ENCODE measurements around the gene ADGRV1.
"Not testable (repeated sequence)": the region's sequence is repeated elsewhere in the genome, so short reads cannot be mapped to it uniquely, and the experiment has no call there.

The ADGRV1 gene

DNA sequence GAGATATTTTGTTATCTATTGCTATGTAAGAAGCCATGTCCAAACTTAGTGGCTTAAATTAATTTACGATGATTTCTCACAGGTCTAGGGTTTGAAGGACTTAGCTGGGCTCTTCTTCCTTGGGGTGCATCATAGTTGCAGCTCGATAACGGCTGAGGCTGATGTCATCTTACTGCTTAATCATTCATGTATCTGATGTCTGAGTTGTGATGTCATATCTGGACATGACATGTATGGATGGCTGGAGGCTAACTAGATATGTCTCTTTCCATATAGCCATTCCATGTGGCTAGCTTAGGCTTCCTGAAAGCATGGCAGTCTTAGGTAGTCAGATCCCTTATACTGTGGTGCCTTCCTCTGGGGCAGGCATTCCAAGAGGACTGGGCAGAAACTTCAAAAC is 31.6 kb downstream of the ADGRV1 start:
- no peaks in the 10 kb centered on the region for H3K4me1 ChIP-seq (ENCODE audit: control insufficient read depth in 2 of 2, insufficient read depth in 2 of 2, low read length in 2 of 2)
- no peaks in the 10 kb centered on the region for H3K36me3 ChIP-seq (ENCODE audit: control insufficient read depth in 2 of 2, insufficient read depth in 2 of 2, low read length in 2 of 2)
- H3K27me3 ChIP-seq (ENCODE audit: control insufficient read depth in 2 of 2, insufficient read depth in 2 of 2, low read length in 2 of 2) = no peaks in the 10 kb centered on the region
- H3K4me3 ChIP-seq (ENCODE audit: low read length in 2 of 2) = no peak overlapping the region
- H3K9me3 ChIP-seq (ENCODE audit: control insufficient read depth in 2 of 2, low read length in 2 of 2) = no peaks in the 10 kb centered on the region
- no peak overlapping the region for H3K9ac ChIP-seq (ENCODE audit: low read depth in 1 of 2, low read length in 2 of 2)
- no peak overlapping the region for H3K27ac ChIP-seq (ENCODE audit: low read depth in 2 of 2, low read length in 2 of 2)

GRCh38 chr5:90593083-90593482 is 34.5 kb downstream of the ADGRV1 start:
- not testable (repeated sequence) for H3K27me3 ChIP-seq (ENCODE audit: control insufficient read depth in 2 of 2, insufficient read depth in 2 of 2, low read length in 2 of 2); H3K4me1 ChIP-seq (ENCODE audit: control insufficient read depth in 2 of 2, insufficient read depth in 2 of 2, low read length in 2 of 2); H3K9me3 ChIP-seq (ENCODE audit: control insufficient read depth in 2 of 2, low read length in 2 of 2); H3K36me3 ChIP-seq (ENCODE audit: control insufficient read depth in 2 of 2, insufficient read depth in 2 of 2, low read length in 2 of 2); H3K9ac ChIP-seq (ENCODE audit: low read depth in 1 of 2, low read length in 2 of 2); H3K4me3 ChIP-seq (ENCODE audit: low read length in 2 of 2); H3K27ac ChIP-seq (ENCODE audit: low read depth in 2 of 2, low read length in 2 of 2)

GRCh38 chr5:90595766-90596165 is 37.2 kb downstream of the ADGRV1 start:
- not testable (repeated sequence) for H3K27me3 ChIP-seq (ENCODE audit: control insufficient read depth in 2 of 2, insufficient read depth in 2 of 2, low read length in 2 of 2); H3K9me3 ChIP-seq (ENCODE audit: control insufficient read depth in 2 of 2, low read length in 2 of 2); H3K4me1 ChIP-seq (ENCODE audit: control insufficient read depth in 2 of 2, insufficient read depth in 2 of 2, low read length in 2 of 2); H3K4me3 ChIP-seq (ENCODE audit: low read length in 2 of 2); H3K9ac ChIP-seq (ENCODE audit: low read depth in 1 of 2, low read length in 2 of 2); H3K27ac ChIP-seq (ENCODE audit: low read depth in 2 of 2, low read length in 2 of 2); H3K36me3 ChIP-seq (ENCODE audit: control insufficient read depth in 2 of 2, insufficient read depth in 2 of 2, low read length in 2 of 2)

GRCh38 chr5:90598293-90598692 is 39.7 kb downstream of the ADGRV1 start:
- no peaks in the 10 kb centered on the region for H3K9me3 ChIP-seq (ENCODE audit: control insufficient read depth in 2 of 2, low read length in 2 of 2)
- H3K4me1 ChIP-seq (ENCODE audit: control insufficient read depth in 2 of 2, insufficient read depth in 2 of 2, low read length in 2 of 2) = no peaks in the 10 kb centered on the region
- H3K27ac ChIP-seq (ENCODE audit: low read depth in 2 of 2, low read length in 2 of 2) = no peak overlapping the region
- no peaks in the 10 kb centered on the region for H3K36me3 ChIP-seq (ENCODE audit: control insufficient read depth in 2 of 2, insufficient read depth in 2 of 2, low read length in 2 of 2)
- H3K4me3 ChIP-seq (ENCODE audit: low read length in 2 of 2) = no peak overlapping the region
- H3K9ac ChIP-seq (ENCODE audit: low read depth in 1 of 2, low read length in 2 of 2) = no peak overlapping the region
- H3K27me3 ChIP-seq (ENCODE audit: control insufficient read depth in 2 of 2, insufficient read depth in 2 of 2, low read length in 2 of 2) = no peaks in the 10 kb centered on the region

GRCh38 chr5:90600307-90600706 is 41.7 kb downstream of the ADGRV1 start:
- not testable (repeated sequence) for H3K4me1 ChIP-seq (ENCODE audit: control insufficient read depth in 2 of 2, insufficient read depth in 2 of 2, low read length in 2 of 2); H3K27me3 ChIP-seq (ENCODE audit: control insufficient read depth in 2 of 2, insufficient read depth in 2 of 2, low read length in 2 of 2); H3K36me3 ChIP-seq (ENCODE audit: control insufficient read depth in 2 of 2, insufficient read depth in 2 of 2, low read length in 2 of 2); H3K27ac ChIP-seq (ENCODE audit: low read depth in 2 of 2, low read length in 2 of 2); H3K9me3 ChIP-seq (ENCODE audit: control insufficient read depth in 2 of 2, low read length in 2 of 2); H3K9ac ChIP-seq (ENCODE audit: low read depth in 1 of 2, low read length in 2 of 2); H3K4me3 ChIP-seq (ENCODE audit: low read length in 2 of 2)

DNA sequence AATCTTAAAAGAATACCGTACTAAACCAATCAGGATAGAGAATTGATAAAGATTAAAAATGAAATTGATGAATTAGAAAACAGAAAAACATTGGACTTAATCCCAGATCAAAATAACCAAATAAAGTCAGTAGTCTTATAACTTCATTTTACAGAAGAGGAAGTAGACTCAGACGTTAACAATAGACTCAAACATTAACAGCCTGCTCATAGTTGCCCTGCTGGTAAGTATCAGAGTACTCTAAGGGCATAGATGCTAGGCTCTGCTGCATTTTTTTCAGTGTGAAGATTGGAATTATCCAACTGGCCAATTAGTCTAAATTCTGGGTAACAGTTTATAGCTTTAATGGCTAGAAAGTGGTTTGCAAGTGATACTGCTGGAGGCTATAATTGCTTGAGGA is 42.9 kb downstream of the ADGRV1 start:
- Histone ChIP-seq H3K9ac (ENCODE audit: low read depth in 1 of 2, low read length in 2 of 2) (no peak overlapping the region), H3K27ac (ENCODE audit: low read depth in 2 of 2, low read length in 2 of 2) (no peak overlapping the region), H3K4me1 (ENCODE audit: control insufficient read depth in 2 of 2, insufficient read depth in 2 of 2, low read length in 2 of 2) (no peaks in the 10 kb centered on the region), H3K9me3 (ENCODE audit: control insufficient read depth in 2 of 2, low read length in 2 of 2) (no peaks in the 10 kb centered on the region), H3K27me3 (ENCODE audit: control insufficient read depth in 2 of 2, insufficient read depth in 2 of 2, low read length in 2 of 2) (no peaks in the 10 kb centered on the region), H3K4me3 (ENCODE audit: low read length in 2 of 2) (no peak overlapping the region), H3K36me3 (ENCODE audit: control insufficient read depth in 2 of 2, insufficient read depth in 2 of 2, low read length in 2 of 2) (no peaks in the 10 kb centered on the region)

GRCh38 chr5:90602681-90603080 is 44.1 kb downstream of the ADGRV1 start:
- Histone ChIP-seq H3K9me3 (ENCODE audit: control insufficient read depth in 2 of 2, low read length in 2 of 2) (no peaks in the 10 kb centered on the region), H3K9ac (ENCODE audit: low read depth in 1 of 2, low read length in 2 of 2) (no peak overlapping the region), H3K4me3 (ENCODE audit: low read length in 2 of 2) (no peak overlapping the region), H3K27me3 (ENCODE audit: control insufficient read depth in 2 of 2, insufficient read depth in 2 of 2, low read length in 2 of 2) (no peaks in the 10 kb centered on the region), H3K27ac (ENCODE audit: low read depth in 2 of 2, low read length in 2 of 2) (no peak overlapping the region), H3K4me1 (ENCODE audit: control insufficient read depth in 2 of 2, insufficient read depth in 2 of 2, low read length in 2 of 2) (no peaks in the 10 kb centered on the region), H3K36me3 (ENCODE audit: control insufficient read depth in 2 of 2, insufficient read depth in 2 of 2, low read length in 2 of 2) (no peaks in the 10 kb centered on the region)

- H3K9me3 ChIP-seq (ENCODE audit: control insufficient read depth in 2 of 2, low read length in 2 of 2) = no peaks in the 10 kb centered on the region
- no peaks in the 10 kb centered on the region for H3K36me3 ChIP-seq (ENCODE audit: control insufficient read depth in 2 of 2, insufficient read depth in 2 of 2, low read length in 2 of 2)
- H3K4me1 ChIP-seq (ENCODE audit: control insufficient read depth in 2 of 2, insufficient read depth in 2 of 2, low read length in 2 of 2) = no peaks in the 10 kb centered on the region
- no peak overlapping the region for H3K27ac ChIP-seq (ENCODE audit: low read depth in 2 of 2, low read length in 2 of 2)
- no peak overlapping the region for H3K9ac ChIP-seq (ENCODE audit: low read depth in 1 of 2, low read length in 2 of 2)
- H3K4me3 ChIP-seq (ENCODE audit: low read length in 2 of 2) = no peak overlapping the region
- H3K27me3 ChIP-seq (ENCODE audit: control insufficient read depth in 2 of 2, insufficient read depth in 2 of 2, low read length in 2 of 2) = no peaks in the 10 kb centered on the region
Measured at GRCh38 chr5:90606539-90606938, 47.9 kb downstream of the ADGRV1 start.

DNA sequence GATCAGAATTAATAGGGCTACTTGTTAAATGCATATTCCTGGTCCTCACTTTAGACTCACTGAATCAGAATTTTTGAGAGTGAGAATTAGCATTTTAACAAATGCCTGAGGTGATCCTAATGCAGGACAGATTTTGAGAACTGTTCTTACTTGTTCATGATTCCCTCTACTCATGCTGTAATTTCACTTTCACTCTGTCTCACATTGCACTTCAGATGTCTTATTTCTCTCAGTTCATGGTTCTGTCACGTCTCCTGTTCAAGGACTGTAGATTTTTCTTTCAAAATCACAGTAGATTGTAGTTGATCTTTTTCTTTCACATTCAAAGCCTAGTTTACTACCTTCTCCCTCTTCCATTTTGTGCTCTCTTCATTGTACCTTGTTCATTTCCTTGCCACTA is 54.3 kb downstream of the ADGRV1 start:
- Histone ChIP-seq H3K4me1 (ENCODE audit: control insufficient read depth in 2 of 2, insufficient read depth in 2 of 2, low read length in 2 of 2) (no peaks in the 10 kb centered on the region), H3K4me3 (ENCODE audit: low read length in 2 of 2) (no peak overlapping the region), H3K9ac (ENCODE audit: low read depth in 1 of 2, low read length in 2 of 2) (no peak overlapping the region), H3K27me3 (ENCODE audit: control insufficient read depth in 2 of 2, insufficient read depth in 2 of 2, low read length in 2 of 2) (no peaks in the 10 kb centered on the region), H3K9me3 (ENCODE audit: control insufficient read depth in 2 of 2, low read length in 2 of 2) (no peaks in the 10 kb centered on the region), H3K36me3 (ENCODE audit: control insufficient read depth in 2 of 2, insufficient read depth in 2 of 2, low read length in 2 of 2) (no peaks in the 10 kb centered on the region), H3K27ac (ENCODE audit: low read depth in 2 of 2, low read length in 2 of 2) (no peak overlapping the region)

- H3K4me1 ChIP-seq (ENCODE audit: control insufficient read depth in 2 of 2, insufficient read depth in 2 of 2, low read length in 2 of 2) = no peaks in the 10 kb centered on the region
- no peaks in the 10 kb centered on the region for H3K36me3 ChIP-seq (ENCODE audit: control insufficient read depth in 2 of 2, insufficient read depth in 2 of 2, low read length in 2 of 2)
- no peaks in the 10 kb centered on the region for H3K27me3 ChIP-seq (ENCODE audit: control insufficient read depth in 2 of 2, insufficient read depth in 2 of 2, low read length in 2 of 2)
- H3K27ac ChIP-seq (ENCODE audit: low read depth in 2 of 2, low read length in 2 of 2) = no peak overlapping the region
- H3K4me3 ChIP-seq (ENCODE audit: low read length in 2 of 2) = no peak overlapping the region
- H3K9me3 ChIP-seq (ENCODE audit: control insufficient read depth in 2 of 2, low read length in 2 of 2) = no peaks in the 10 kb centered on the region
- no peak overlapping the region for H3K9ac ChIP-seq (ENCODE audit: low read depth in 1 of 2, low read length in 2 of 2)
Measured at GRCh38 chr5:90613459-90613858, 54.9 kb downstream of the ADGRV1 start.

DNA sequence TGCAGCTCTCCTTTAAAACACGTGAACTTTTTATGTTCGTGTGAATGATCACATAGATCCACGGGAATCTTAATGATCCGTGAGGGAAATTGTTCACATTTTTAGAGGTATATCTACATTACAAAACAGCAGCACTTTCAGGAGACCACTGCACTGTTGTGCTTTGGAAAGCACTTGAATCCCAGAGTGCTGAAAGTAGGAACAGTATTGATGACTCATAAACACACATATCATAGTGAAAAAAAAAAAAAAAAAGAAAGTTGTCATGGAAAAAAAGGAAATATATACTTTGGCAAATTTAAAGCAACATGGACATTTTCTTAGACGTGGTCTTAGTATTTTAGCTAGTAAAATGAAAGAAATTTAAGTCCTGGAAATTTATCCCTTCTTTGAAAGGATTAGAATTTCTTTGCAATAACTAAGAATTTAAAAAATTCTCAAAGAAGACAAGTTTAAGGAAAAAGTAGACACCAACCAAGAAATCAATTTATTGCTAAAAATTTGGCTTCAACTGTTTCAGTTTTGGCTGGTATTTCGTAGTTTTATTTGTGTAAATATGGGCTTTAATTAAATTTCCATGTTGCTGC is 55.4 kb downstream of the ADGRV1 start:
- Histone ChIP-seq H3K36me3 (ENCODE audit: control insufficient read depth in 2 of 2, insufficient read depth in 2 of 2, low read length in 2 of 2) (no peaks in the 10 kb centered on the region), H3K27me3 (ENCODE audit: control insufficient read depth in 2 of 2, insufficient read depth in 2 of 2, low read length in 2 of 2) (no peaks in the 10 kb centered on the region), H3K27ac (ENCODE audit: low read depth in 2 of 2, low read length in 2 of 2) (no peak overlapping the region), H3K4me3 (ENCODE audit: low read length in 2 of 2) (no peak overlapping the region), H3K9me3 (ENCODE audit: control insufficient read depth in 2 of 2, low read length in 2 of 2) (no peaks in the 10 kb centered on the region), H3K4me1 (ENCODE audit: control insufficient read depth in 2 of 2, insufficient read depth in 2 of 2, low read length in 2 of 2) (no peaks in the 10 kb centered on the region), H3K9ac (ENCODE audit: low read depth in 1 of 2, low read length in 2 of 2) (no peak overlapping the region)
